ENCODE data around the gene ITPK1. TPM values are rescaled to one million over a fixed set of nuclear protein-coding genes. Genes with fewer than 3 reads are reported as not detected.

Gene ITPK1
- total and polyA plus RNA-seq, 2 experiments from 2014 or later = 33.0 to 42.9 TPM

DNA sequence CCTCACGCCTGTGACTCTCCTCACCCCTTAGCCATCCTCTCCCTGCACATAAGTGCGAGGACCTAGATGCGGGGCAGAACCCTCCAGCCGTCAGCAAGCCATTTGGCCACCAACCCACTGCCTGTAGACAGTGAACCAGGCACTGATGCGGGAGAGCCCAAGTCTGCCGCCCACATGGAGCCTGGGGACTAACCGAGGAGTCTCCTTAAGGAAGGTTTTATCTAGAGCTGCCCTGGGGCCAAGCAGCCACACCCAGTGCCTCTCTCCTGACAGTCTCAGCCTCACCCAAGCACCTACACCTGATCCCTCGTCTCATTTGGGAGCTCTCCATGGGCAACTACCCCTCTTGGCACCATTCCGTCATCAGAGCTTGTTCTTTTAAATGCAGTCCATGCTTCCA is 120.1 kb downstream of the ITPK1 start:
- TF ChIP-seq, protein P1, sequence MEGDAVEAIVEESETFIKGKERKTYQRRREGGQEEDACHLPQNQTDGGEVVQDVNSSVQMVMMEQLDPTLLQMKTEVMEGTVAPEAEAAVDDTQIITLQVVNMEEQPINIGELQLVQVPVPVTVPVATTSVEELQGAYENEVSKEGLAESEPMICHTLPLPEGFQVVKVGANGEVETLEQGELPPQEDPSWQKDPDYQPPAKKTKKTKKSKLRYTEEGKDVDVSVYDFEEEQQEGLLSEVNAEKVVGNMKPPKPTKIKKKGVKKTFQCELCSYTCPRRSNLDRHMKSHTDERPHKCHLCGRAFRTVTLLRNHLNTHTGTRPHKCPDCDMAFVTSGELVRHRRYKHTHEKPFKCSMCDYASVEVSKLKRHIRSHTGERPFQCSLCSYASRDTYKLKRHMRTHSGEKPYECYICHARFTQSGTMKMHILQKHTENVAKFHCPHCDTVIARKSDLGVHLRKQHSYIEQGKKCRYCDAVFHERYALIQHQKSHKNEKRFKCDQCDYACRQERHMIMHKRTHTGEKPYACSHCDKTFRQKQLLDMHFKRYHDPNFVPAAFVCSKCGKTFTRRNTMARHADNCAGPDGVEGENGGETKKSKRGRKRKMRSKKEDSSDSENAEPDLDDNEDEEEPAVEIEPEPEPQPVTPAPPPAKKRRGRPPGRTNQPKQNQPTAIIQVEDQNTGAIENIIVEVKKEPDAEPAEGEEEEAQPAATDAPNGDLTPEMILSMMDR (IDR thresholded peaks at IDR 0.05; ENCODE audit: low read depth, low read length) = no peak
- Histone ChIP-seq H3K27ac (no peak overlapping the region), H3K36me3 (no peaks in the 10 kb centered on the region)

DNA sequence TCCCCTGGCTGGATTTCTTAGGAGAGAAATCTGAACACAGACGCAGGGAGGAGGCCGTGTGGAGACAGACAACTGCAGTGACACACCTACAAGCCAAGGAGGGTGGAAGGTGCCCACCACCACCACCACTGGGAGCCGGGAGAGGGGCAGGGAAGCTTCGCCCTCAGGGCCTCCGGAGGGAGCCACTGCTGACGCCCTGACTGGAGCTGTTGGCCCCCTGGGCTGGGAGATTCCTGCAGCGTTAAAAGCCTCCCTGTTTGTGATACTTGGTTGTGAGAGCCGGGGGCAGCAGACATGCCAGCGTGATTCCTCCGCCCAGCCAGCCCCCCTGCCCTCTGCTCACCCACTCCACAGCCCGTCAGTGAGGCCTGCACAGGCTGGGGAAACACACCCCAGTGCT is 120.8 kb downstream of the ITPK1 start:
- no peak for DNase-seq (ENCODE audit: low read depth in 1 of 2, low spot score in 1 of 2)
- no peaks in the 10 kb centered on the region for H3K27me3 ChIP-seq

More for the DNA sequence above, 120.1 kb downstream of the ITPK1 start:
- H3K4me3 ChIP-seq = no peak overlapping the region
- DNase-seq (ENCODE audit: low read depth in 1 of 2, low spot score in 1 of 2) = no peak
- no peaks in the 10 kb centered on the region for H3K27me3 ChIP-seq
- H3K4me1 ChIP-seq (ENCODE audit: low read depth) = peaks cover 11% of the 10 kb centered on the region
- no peaks in the 10 kb centered on the region for H3K9me3 ChIP-seq (ENCODE audit: low read depth)

DNA sequence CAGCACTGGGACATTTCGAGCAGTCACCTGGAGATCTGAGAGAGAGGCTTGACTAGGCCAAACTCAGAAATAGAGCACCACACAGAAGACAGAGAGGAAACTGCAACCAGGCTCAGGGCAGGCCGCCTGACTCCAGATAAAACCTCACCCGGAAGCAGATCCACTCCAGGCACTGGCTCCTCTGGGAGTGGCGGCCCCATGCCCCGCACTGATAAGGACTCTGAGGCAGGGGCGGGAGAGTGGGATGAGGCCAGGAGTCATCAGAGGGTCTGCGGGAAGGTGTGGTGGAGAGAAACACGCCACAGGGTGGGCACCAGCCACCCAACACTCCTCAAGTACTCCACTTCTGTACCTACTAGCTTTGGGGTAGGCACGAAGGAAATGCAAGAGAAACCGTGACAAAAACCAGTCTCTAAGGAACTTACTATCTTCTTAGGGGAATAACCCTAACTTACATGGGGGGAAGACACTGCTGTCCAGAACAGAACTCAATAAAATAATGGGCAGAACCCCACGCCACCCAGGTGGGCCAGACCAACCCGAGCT is 121.5 kb downstream of the ITPK1 start:
- TF ChIP-seq, protein P1 (IDR thresholded peaks at IDR 0.05; ENCODE audit: low read depth, low read length) = no peak
- H3K27ac ChIP-seq = peak overlapping the region; percentile 22
- H3K36me3 ChIP-seq = no peaks in the 10 kb centered on the region
- H3K9me3 ChIP-seq (ENCODE audit: low read depth) = no peaks in the 10 kb centered on the region
- H3K4me1 ChIP-seq (ENCODE audit: low read depth) = peaks cover 13% of the 10 kb centered on the region
- H3K4me3 ChIP-seq = no peak overlapping the region
- DNase-seq (ENCODE audit: low read depth in 1 of 2, low spot score in 1 of 2) = no peak
- H3K27me3 ChIP-seq = no peaks in the 10 kb centered on the region

More for the DNA sequence above, 120.8 kb downstream of the ITPK1 start:
- H3K4me1 ChIP-seq (ENCODE audit: low read depth) = peaks cover 13% of the 10 kb centered on the region
- H3K9me3 ChIP-seq (ENCODE audit: low read depth) = no peaks in the 10 kb centered on the region
- H3K4me3 ChIP-seq = no peak overlapping the region
- no peaks in the 10 kb centered on the region for H3K36me3 ChIP-seq
- TF ChIP-seq, protein P1 (IDR thresholded peaks at IDR 0.05; ENCODE audit: low read depth, low read length) = no peak
- H3K27ac ChIP-seq = peak overlapping the region; percentile 22

DNA sequence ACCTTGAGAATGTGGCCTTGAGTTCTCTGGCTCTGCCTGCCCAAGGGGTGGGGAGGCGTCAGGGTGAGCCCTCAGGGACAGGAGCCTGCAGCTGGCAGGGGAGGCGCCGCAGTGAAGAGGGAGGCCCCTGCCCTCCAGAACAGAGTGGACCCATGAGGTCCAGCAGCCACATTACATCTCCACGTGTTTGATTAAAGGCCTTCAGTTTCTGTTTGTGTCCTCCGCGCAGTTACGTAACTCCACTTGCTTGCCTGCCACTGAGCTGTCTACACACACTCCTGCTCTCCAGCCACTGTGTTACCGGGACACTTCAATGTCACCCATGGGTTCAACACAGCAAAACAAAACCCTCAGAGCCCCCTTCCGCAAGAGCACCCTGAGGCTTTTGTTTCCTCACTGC is 122.4 kb downstream of the ITPK1 start:
- H3K9me3 ChIP-seq (ENCODE audit: low read depth) = no peaks in the 10 kb centered on the region
- TF ChIP-seq, protein P1 (IDR thresholded peaks at IDR 0.05; ENCODE audit: low read depth, low read length) = no peak
- no peaks in the 10 kb centered on the region for H3K27me3 ChIP-seq
- peaks cover 13% of the 10 kb centered on the region for H3K4me1 ChIP-seq (ENCODE audit: low read depth)
- peak overlapping the region; percentile 22 for H3K27ac ChIP-seq
- no peaks in the 10 kb centered on the region for H3K36me3 ChIP-seq
- no peak for DNase-seq (ENCODE audit: low read depth in 1 of 2, low spot score in 1 of 2)
- no peak overlapping the region for H3K4me3 ChIP-seq

DNA sequence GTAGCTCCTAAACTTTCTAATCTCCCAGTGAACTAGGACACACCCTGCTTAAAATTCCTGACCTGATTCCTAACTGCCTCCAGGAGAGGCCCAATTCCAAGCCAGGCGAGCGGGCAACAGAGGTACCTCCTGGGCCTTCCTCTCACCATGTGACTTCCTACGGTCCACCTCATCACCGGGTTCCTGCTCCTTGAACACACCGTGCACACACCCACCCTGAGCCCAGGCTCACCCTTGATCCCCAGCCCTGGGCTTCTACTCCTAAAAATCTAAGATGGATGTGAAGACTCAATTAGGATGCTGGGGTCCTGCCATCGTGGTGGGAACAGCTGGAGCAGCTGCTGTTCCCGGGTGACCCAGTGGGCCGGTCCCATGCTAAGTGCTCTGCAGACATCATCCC is 124.2 kb downstream of the ITPK1 start:
- Histone ChIP-seq H3K9me3 (ENCODE audit: low read depth) (no peaks in the 10 kb centered on the region), H3K36me3 (no peaks in the 10 kb centered on the region), H3K27ac (no peak overlapping the region), H3K4me1 (ENCODE audit: low read depth) (peaks cover 13% of the 10 kb centered on the region), H3K4me3 (no peak overlapping the region), H3K27me3 (no peaks in the 10 kb centered on the region)
- TF ChIP-seq, protein P1 (IDR thresholded peaks at IDR 0.05; ENCODE audit: low read depth, low read length) = no peak
- no peak for DNase-seq (ENCODE audit: low read depth in 1 of 2, low spot score in 1 of 2)
